GM11168 (cell line): ENCODE data around the gene NUCB1.

ENCODE experiments used
- in situ Hi-C: fragments of 300-500 bp; cut with MboI; formaldehyde crosslinking; loops from one replicate; pipeline ENCODE4 v1.12.0; 2022; ENCODE audit warnings: low sequenced_read_pairs; ENCODE audit not compliant: unreplicated experiment

Gene NUCB1

DNA sequence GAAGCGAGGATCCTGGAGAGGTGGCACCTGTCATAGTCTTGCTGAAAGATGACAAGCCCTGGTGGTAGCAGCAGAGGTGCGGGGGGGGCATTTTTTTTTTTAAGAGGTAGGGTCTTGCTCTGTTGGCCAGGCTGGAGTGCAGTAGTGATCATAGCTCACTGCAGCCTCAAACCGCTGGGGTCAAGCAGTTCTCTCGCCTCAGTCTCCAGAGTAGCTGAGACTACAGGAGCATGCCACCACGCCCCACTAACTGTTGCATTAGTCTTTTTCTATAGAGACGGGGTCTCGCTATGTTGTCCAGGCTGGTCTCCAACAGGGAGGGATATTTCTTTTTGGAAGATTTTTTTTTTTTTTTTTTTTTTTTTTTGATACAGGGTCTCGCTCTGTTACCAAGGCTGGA lies 57.9 kb downstream of the NUCB1 start:
- in situ Hi-C loops, result no loop called here

DNA sequence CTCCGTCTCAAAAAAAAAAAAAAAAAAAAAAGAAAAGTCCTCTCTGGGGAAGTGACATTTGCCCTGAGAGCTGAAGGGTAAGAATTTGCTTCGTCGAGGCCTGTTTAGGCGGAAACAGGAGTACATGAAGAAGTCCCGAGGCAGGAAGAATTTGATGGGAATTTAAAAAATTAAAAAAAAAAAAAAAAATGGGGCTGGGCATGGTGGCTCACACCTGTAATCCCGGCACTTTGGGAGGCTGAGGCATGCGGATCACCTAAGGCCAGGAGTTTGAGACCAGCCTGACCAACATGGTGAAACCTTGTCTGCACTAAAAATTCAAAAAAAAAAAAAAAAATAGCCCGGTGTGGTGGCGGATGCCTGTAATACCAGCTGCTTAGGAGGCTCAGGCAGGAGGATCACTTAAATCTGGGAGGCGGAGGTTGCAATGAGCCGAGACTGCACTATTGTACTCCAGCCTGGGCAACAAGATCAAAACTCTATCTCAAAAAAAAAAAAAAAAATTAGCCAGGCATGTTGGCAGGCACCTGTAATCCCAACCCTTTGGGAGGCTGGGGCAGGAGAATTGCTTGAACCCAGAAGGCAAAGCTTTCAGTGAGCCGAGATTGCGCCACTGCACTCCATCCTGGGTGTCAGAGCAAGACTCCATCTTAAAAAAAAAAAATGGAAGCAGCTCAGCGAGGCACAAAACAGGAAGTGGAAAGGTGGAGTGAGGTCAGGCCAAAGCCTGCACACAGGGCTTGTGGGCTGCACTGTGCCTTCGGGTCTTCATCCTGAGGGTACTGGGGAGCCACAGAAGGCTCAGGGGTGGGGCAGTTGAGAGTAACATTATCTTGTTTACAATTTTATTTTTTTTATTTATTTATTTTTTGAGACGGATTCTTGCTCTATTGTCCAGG lies 59.5 kb downstream of the NUCB1 start:
- in situ Hi-C loops, result loop anchor here (10.0 kb wide), 1 partner anchor 165 kb away; no protein-coding TSS in a partner anchor

DNA sequence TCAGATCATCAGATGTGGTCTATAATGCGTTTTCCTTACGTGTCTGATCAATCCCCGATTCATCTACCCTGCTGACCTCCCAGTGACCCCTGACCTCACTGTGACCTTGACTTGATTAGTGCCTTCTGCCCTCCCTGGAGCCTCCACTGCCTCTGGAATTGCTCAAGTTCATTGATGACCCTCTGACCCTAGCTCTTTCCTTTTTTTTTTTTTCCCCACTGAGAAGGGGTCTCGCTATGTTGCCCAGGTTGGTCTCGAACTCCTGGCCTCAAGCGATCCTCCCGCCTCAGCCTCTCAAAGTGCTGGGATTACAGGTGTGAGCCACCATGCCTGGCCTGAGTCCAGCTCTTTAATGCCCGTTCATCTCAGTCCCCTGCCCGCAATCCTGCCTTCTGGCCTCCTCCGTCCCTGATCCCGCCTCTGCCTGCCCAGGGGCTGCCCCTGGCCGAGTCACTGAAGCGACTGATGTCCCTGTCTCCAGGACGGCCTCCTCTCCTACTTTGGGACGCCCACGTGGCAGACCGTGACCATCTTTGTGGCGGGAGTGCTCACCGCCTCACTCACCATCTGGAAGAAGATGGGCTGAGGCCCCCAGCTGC lies 61.0 kb downstream of the NUCB1 start:
- in situ Hi-C loops, result loop anchor here (10.0 kb wide), 1 partner anchor 166 kb away; no protein-coding TSS in a partner anchor

DNA sequence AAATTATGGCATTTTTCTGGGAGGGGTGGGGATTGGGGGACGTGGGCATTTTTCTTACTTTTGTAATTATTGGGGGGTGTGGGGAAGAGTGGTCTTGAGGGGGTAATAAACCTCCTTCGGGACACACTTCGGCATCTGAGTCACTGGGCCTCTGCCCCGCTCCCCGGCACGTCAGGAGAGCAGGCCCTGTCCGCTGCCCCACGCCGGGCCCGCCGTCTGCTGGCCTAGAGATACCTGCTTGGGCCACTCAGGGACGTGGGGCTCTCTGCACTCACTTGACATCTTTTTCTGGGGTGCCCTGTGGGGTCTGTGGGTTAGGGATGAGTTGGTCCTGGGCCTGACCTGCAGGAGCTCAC lies 61.5 kb downstream of the NUCB1 start:
- in situ Hi-C loops, result loop anchor here (10.0 kb wide), 1 partner anchor 167 kb away; no protein-coding TSS in a partner anchor

DNA sequence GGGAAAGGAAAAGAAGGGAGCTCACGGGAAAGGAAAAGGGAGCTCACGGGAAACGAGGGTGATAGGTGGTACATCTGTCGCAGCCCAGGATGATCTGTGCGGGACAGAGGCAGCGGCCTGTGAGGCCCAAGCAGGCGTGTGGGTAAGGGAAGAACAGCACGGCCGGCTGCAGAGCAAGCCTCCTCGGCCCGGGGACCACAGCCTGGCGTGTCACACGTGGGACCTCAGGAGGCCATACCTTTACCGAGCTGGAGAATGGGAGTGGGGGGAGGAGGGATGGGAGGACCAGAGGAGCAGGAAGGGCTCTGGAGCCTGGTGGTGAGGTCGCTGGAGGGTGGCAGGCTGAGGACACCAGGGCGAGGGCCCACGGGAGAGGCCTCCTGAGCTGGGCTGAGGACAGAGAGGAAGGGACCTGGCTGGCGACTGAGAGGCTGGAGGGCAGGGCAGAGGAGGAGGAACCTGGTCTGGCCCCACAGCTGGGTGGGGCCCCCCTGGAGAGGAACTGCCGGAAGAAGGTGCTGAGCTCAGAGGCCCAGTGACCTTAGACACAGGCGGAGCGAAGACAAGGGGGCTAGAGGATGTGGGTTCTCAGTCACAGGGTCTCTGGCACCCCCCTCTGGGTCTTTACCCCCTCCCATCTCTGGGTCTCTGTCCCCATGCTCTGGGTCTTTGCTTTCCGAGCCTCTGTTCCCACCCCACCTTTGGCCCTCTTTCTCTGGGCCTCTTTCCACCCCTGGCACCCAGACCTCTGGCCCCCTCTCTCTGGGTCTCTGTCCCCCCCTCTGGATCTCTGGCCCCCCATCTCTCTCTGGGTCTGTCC lies 62.1 kb downstream of the NUCB1 start:
- in situ Hi-C loops, result loop anchor here (10.0 kb wide), 1 partner anchor 167 kb away; no protein-coding TSS in a partner anchor

DNA sequence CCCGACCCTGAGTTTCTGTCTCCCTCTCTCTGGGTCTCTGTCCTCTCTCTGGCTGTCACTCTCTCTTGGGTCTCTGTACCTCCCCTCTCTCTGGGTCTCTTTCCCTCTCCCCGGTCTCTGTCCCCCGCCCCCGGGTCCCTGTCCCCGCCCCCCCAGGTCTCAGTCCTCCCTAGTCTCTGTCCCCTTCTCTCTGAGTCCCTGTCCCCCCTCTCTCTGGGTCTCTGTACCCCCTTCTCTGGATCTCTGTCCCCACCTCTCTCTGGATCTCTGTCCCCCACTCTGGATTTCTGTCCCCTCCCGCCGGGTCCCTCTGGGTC lies 62.7 kb downstream of the NUCB1 start:
- in situ Hi-C loops, result loop anchor here (10.0 kb wide), 1 partner anchor 168 kb away; no protein-coding TSS in a partner anchor

DNA sequence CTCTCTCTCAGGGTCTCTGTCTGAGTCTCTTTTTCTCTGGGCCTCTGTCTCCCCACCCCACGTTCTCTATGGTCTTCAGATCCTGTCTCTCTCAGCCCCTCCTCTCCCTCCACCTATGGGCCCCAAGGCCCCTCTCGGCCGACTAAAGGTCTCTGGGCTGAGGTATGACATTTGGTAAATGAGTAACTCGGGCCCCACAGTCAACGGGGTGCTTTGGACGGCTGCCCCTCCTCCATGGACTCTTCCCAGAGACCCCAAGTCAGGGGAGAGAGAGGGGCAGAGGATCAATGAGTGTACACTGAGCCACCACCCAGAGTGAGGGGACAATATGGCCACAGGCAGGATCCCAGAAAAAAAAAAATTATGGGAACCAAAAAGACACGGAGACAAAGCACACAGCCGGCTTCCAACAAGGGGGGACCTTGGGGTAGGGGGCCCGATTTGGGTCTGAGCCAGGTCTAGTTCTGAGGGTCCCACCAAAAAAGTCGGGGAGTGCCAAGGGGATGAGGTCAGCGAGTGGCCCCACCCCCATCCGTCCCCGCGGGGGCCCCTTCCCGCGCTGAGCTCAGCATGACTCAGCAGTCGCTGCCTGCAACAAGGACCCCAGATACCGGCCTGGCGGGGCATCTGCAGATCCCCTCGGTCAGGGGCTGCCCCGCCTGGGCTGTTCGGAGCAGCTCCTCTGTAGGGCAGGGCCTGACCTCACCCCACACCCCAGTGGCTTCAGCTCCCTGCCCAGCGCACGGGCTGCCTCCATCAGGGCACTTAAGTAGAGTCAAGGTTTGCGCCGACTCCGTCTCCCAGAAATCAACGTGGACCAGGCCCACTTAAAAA lies 63.5 kb downstream of the NUCB1 start:
- in situ Hi-C loops, result loop anchor here (10.0 kb wide), 1 partner anchor 169 kb away; no protein-coding TSS in a partner anchor

DNA sequence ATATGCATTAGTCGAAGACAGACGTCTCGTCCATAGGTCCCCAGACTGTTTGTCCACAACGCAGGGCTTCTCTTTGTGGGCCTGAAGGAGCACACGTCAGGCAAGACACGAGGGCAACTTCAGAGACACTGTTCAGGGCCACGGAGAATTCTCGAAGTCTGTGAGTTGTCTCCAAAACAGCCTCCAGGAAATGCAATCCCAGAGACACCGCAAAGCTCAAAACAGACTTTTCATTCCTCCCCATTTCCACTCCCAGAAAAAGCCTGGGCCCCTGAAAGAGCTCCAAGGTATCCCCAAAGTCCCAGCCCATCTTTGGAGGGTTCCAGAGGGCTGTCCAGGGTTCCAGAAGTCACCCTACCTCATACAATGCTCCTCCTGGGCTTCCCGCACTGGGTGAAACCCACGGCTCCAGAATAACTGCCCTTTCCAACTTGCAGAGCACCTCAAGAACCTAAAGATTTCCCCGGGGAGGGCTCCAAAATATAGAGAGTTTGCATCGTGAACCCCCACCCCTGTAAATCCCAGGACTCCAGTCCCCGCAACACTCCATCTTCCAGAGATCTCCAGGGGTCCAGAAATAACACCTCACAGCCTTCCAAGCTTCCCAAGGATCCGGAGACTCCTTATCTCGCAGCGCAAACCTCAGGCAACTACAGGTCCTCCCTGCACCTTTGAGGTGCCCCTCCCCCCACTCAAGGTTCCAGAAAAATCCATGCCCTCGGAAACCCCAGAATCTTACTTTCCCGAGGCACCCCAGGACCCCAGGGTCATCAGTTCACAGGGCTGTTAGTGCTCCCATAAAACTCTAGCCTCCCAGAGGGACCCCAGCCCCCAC lies 64.3 kb downstream of the NUCB1 start:
- in situ Hi-C loops, result loop anchor here (10.0 kb wide), 1 partner anchor 170 kb away; no protein-coding TSS in a partner anchor

DNA sequence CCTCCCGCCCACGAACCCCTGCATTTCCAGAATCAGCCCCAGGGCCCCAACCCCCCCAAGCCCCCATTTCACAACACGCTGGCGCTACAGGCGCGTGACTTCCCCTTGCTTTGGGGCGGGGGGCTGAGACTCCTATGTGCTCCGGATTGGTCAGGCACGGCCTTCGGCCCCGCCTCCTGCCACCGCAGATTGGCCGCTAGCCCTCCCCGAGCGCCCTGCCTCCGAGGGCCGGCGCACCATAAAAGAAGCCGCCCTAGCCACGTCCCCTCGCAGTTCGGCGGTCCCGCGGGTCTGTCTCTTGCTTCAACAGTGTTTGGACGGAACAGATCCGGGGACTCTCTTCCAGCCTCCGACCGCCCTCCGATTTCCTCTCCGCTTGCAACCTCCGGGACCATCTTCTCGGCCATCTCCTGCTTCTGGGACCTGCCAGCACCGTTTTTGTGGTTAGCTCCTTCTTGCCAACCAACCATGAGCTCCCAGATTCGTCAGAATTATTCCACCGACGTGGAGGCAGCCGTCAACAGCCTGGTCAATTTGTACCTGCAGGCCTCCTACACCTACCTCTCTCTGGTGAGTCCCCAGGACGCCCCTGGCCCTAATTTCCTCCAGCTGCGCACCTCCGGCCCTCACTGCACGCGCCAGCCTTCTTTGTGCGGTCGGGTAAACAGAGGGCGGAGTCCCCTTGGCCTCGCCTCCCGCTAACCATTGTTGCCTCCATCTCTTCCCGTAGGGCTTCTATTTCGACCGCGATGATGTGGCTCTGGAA lies 65.1 kb downstream of the NUCB1 start, which contains the start of gene FTL:
Gene FTL, plus strand, starts transcription at position 270 of the 766 bp plus-strand sequence. Its CDS starts 199 bp downstream, at position 469.
- in situ Hi-C loops, result loop anchor here (10.0 kb wide), 1 partner anchor 170 kb away; no protein-coding TSS in a partner anchor

DNA sequence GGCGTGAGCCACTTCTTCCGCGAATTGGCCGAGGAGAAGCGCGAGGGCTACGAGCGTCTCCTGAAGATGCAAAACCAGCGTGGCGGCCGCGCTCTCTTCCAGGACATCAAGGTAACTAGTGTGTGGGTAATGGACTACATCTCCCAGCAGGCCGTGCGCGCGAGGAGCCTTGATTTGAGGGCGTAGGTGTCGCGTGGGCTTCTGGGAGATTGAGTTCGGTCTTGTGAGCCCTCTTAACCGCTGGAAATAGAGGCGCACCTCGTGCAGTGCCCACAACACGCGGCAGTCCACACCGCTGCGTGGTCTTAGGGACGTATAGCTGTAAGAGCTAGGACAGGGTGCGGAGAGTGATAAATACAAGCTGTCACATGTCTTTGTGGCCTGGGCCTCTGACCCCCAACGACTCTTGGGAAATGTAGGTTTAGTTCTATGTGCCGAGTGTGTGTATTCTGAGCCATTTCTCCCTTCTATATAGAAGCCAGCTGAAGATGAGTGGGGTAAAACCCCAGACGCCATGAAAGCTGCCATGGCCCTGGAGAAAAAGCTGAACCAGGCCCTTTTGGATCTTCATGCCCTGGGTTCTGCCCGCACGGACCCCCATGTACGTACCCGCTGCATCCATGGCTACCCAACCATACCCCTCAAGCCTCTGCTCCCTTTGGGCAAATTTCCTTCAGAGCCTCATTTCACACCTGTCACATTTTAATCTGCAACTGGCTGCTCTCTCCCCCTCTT lies 65.9 kb downstream of the NUCB1 start:
- in situ Hi-C loops, result loop anchor here (10.0 kb wide), 1 partner anchor 171 kb away; no protein-coding TSS in a partner anchor

DNA sequence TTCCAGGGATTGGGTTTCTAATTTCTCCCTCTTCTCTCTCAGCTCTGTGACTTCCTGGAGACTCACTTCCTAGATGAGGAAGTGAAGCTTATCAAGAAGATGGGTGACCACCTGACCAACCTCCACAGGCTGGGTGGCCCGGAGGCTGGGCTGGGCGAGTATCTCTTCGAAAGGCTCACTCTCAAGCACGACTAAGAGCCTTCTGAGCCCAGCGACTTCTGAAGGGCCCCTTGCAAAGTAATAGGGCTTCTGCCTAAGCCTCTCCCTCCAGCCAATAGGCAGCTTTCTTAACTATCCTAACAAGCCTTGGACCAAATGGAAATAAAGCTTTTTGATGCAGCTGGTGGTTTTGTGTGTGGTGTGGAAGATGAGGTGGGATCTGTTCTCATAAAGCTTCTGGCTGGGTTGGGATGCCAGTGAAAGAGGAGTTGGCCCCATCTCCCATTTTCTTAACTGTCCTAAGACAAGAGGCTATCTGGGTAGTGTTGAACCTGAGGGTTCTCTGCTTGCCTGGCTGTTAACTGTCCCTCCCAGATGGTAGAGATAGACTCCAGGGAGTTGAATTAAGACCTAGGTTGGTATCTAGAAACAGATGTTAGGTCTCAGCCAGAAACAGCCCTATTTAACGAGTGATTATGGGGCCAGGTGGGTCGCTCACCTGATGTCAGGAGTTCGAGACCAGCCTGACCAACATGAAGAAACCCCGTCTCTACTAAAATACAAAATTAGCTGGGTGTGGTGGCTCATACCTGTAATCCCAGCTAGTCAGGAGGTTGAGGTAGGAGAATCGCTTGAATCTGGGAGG lies 66.6 kb downstream of the NUCB1 start:
- in situ Hi-C loops, result loop anchor here (10.0 kb wide), 1 partner anchor 172 kb away; no protein-coding TSS in a partner anchor

DNA sequence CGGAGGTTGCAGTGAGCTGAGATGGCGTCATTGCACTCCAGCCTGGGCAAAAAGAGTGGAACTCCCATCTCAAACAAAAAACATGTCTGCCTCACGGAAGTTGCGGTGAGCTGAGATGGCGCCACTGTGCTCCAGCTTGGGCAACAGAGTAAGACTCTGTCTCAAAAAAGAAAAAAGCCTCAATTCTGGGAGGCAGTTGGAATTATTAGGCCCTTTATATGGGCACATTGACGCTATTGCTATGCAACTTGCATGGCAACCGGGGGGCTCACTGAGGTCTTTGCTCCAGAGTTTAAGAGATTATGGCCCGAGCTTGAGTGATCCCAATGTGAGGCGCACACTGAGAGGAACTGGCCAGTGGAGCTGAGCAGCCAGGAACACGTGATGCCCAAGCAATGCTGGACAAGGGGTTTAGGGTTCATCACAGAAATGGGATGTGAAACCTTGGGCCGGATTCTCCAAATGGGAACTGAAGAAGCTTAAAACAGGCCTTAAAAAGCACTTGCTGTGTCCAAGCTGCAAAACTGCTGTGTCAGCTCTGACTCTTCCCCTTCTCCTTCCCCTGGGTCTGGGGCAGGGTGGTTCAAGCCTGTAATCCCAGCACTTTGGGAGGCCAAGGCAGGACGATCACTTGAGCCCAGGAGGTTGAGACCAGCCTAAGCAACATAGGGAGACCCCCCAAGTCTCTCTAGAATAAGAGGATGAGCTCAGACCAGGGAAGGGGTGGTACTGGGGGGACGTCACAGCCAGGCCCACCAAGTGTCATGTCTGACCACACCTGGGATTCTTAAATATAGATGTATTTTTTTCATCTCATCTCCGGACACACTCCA lies 67.5 kb downstream of the NUCB1 start:
- in situ Hi-C loops, result loop anchor here (10.0 kb wide), 1 partner anchor 173 kb away; no protein-coding TSS in a partner anchor

DNA sequence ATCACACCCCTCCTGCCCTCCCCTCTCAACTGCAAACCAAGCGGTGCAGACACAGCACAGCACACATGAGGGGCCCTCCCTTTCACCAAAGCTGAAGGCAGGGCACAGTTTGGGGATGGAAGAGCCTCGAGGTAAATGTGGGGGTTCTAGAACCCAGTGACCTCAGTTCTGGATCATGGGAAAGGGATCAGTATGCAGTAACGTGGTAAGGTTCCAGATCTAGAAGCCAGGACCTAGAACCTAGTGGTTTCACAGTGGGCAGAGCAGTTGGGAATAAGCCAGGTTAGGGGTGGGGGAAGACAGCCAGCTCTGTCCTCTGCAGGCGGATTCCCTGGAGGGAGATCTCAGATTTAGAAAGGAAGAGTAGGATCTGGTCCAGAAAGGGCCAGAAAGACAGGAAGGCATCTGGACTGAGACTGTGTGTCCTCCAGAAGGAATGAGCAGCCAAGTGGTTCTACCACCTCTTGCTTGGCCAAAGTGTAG lies 68.1 kb downstream of the NUCB1 start:
- in situ Hi-C loops, result loop anchor here (10.0 kb wide), 1 partner anchor 173 kb away; no protein-coding TSS in a partner anchor

DNA sequence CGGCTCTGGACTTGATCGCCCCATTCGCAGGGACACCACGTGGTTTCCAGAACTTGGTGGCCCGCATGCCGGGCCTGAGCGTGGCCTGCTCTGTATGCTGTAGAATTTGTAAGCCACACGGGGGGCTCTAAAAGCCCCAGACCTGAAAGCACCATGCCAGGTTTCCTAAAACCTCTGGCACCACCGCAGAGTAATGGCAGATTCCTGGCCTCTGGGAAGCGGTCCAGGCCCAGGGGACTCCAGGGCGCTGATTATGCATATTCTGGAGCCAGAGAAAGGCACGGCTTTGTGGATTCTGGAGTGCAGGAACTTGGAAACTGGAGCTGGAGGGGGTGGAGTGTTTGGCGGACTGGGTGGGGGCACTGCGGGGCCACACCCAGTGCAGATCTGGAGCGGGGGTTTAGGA lies 68.7 kb downstream of the NUCB1 start:
- in situ Hi-C loops, result loop anchor here (10.0 kb wide), 1 partner anchor 174 kb away; no protein-coding TSS in a partner anchor
